Thyroid gland (tissue), 4 donors: ENCODE results near the gene RBMS1. TPM values are rescaled to one million over a fixed set of nuclear protein-coding genes. Genes with fewer than 3 reads are reported as not detected.
"Not testable (repeated sequence)": the region's sequence is repeated elsewhere in the genome, so short reads cannot be mapped to it uniquely, and the experiment has no call there.

Experiments used
- DNase-seq, 2 donors: peaks; one replicate each; pipeline ENCODE4 v3.0.0-alpha.2; 2019
- H3K27ac ChIP-seq, 3 donors: fragments of 200-600 bp; sonication (generic); 1 replicate in 2 of 3; 2 replicates in 1 of 3; pipeline ENCODE4 v1.5.1; 2016 to 2019; ENCODE audit warnings: mild to moderate bottlenecking in 1 of 3, moderate library complexity in 1 of 3
- H3K27me3 ChIP-seq: fragments of 200-600 bp; sonication (generic); one replicate; pipeline ENCODE4 v1.5.1; 2019
- H3K36me3 ChIP-seq, 2 donors: fragments of 200-600 bp; sonication (generic); one replicate each; pipeline ENCODE4 v1.5.1; 2016 to 2019
- H3K4me1 ChIP-seq, 2 donors: fragments of 200-600 bp; sonication (generic); one replicate each; pipeline ENCODE4 v1.5.1; 2017 to 2019
- H3K4me3 ChIP-seq, 3 donors: fragments of 200-600 bp; sonication (generic); replicated peaks in 1 of 3; 1 replicate in 2 of 3; 2 replicates in 1 of 3; pipeline ENCODE4 v1.5.1; 2016; ENCODE audit warnings: mild to moderate bottlenecking in 1 of 3
- H3K9me3 ChIP-seq: fragments of 200-600 bp; sonication (generic); one replicate; pipeline ENCODE4 v1.5.1; 2017
- CTCF ChIP-seq, 6 experiments: fragments of 200-600 bp in 3 of 6; fragments of 450-650 bp in 3 of 6; sonication (generic) in 3 of 6; IDR thresholded peaks; one replicate each; pipeline ENCODE4 v1.5.1; 2016 to 2019; ENCODE audit warnings: antibody characterized with exemption in 6 of 6, mild to moderate bottlenecking in 2 of 6, inconsistent platforms in 1 of 6, moderate library complexity in 1 of 6
- POLR2A ChIP-seq, 2 donors: fragments of 450-650 bp; IDR thresholded peaks; one replicate each; pipeline ENCODE4 v1.6.1; 2017; ENCODE audit warnings: antibody characterized with exemption in 2 of 2, mild to moderate bottlenecking in 2 of 2, moderate library complexity in 1 of 2
- WGBS, 2 donors: methylation state at CpG; one replicate each; pipeline ENCODE4 v1.1.5; 2017; 5-methylcytosine and 5-hydroxymethylcytosine counted together
- intact Hi-C: fragments of 100-400 bp; cut with DNase I; formaldehyde crosslinking; loops from one replicate; pipeline ENCODE4 v1.15.1; 2023
- total RNA-seq, 4 donors: library from RNA; depleted of rRNA; stranded (reverse); fragments of >200 nt; gene quantifications; one replicate each; pipeline ENCODE4 v1.2.3, GENCODE V29; 2016

Gene RBMS1
- total RNA-seq, 4 donors from 2014 or later: 50.9 to 80.1 (median 69.0) TPM

GRCh38 chr2:160427629-160428404, 65.8 kb downstream of the RBMS1 start:
- Histone ChIP-seq H3K9me3 (no peaks in the 10 kb centered on the region), H3K4me1 (peaks cover 5 to 11% of the 10 kb centered on the region in 2 donors), H3K4me3 (no peak overlapping the region), H3K36me3 (no peaks in the 10 kb centered on the region), H3K27ac (peak overlapping the region in 2 of 3 donors; percentile 19 to 27), H3K27me3 (no peaks in the 10 kb centered on the region)
- no peak for TF ChIP-seq CTCF (IDR thresholded peaks at IDR 0.05)
- TF ChIP-seq POLR2A (IDR thresholded peaks at IDR 0.05): no peak
- intact Hi-C loops: no loop called here
- DNase-seq: no peak
- 64 to 66% methylated on average over 7 of the region's 7 CpGs for WGBS, 2 donors

- Histone ChIP-seq H3K4me1 (peaks cover 5 to 7% of the 10 kb centered on the region in 2 donors), H3K9me3 (no peaks in the 10 kb centered on the region), H3K27me3 (no peaks in the 10 kb centered on the region), H3K4me3 (no peak overlapping the region), H3K36me3 (no peaks in the 10 kb centered on the region), H3K27ac (no peak overlapping the region)
- 88 to 90% methylated on average over 5 of the region's 5 CpGs for WGBS, 2 donors
- no peak for TF ChIP-seq POLR2A (IDR thresholded peaks at IDR 0.05)
- TF ChIP-seq CTCF (IDR thresholded peaks at IDR 0.05): no peak
- DNase-seq: no peak
- intact Hi-C loops: no loop called here
Measured at GRCh38 chr2:160426604-160427003, 67.0 kb downstream of the RBMS1 start.

- no peaks in the 10 kb centered on the region for H3K9me3 ChIP-seq
- intact Hi-C loops: no loop called here
- no peak overlapping the region for H3K4me3 ChIP-seq
- H3K27me3 ChIP-seq: no peaks in the 10 kb centered on the region
- H3K27ac ChIP-seq: no peak overlapping the region
- DNase-seq: no peak
- TF ChIP-seq POLR2A (IDR thresholded peaks at IDR 0.05) (no peak), CTCF (IDR thresholded peaks at IDR 0.05) (no peak)
- H3K4me1 ChIP-seq: peaks cover 5 to 7% of the 10 kb centered on the region in 2 donors
- WGBS, 2 donors: 70 to 74% methylated on average over 4 of the region's 4 CpGs
- no peaks in the 10 kb centered on the region for H3K36me3 ChIP-seq
Measured at GRCh38 chr2:160425434-160426151, 68.0 kb downstream of the RBMS1 start.

GRCh38 chr2:160423126-160423525, 70.5 kb downstream of the RBMS1 start:
- no peak for DNase-seq
- Histone ChIP-seq H3K9me3 (no peaks in the 10 kb centered on the region), H3K4me1 (peaks cover 5 to 7% of the 10 kb centered on the region in 2 donors), H3K4me3 (no peak overlapping the region), H3K27ac (no peak overlapping the region), H3K27me3 (no peaks in the 10 kb centered on the region), H3K36me3 (no peaks in the 10 kb centered on the region)
- intact Hi-C loops: no loop called here
- no peak for TF ChIP-seq CTCF (IDR thresholded peaks at IDR 0.05)
- TF ChIP-seq POLR2A (IDR thresholded peaks at IDR 0.05): no peak
- WGBS, 2 donors: 75 to 91% methylated on average over 4 of the region's 4 CpGs

GRCh38 chr2:160421646-160422501, 71.7 kb downstream of the RBMS1 start:
- H3K4me1 ChIP-seq, DNase-seq, H3K36me3 ChIP-seq, intact Hi-C loops, H3K27ac ChIP-seq, H3K27me3 ChIP-seq, H3K9me3 ChIP-seq, H3K4me3 ChIP-seq: not testable (repeated sequence)
- 93 to 97% methylated on average over 3 of the region's 3 CpGs for WGBS, 2 donors
